GM12801 (cell line): Measurements from ENCODE around the gene HMGB1.

ENCODE experiments used
- CTCF ChIP-seq: IDR thresholded peaks from one replicate; pipeline ENCODE4 v1.5.1; 2011; ENCODE audit warnings: control low read depth; ENCODE audit not compliant: insufficient read length; ENCODE audit errors: extremely low read depth

HMGB1 gene

GRCh38 chr13:30465593-30466357 is at the start of gene HMGB1:
Gene HMGB1 (minus strand): TSS chr13:30465936. CDS start chr13:30463680, 2,256 bp downstream.
- TF ChIP-seq CTCF, result no peak

GRCh38 chr13:30510811-30511371 is 45.2 kb upstream of the HMGB1 start:
- no peak for TF ChIP-seq CTCF

GRCh38 chr13:30510091-30510490 is 44.4 kb upstream of the HMGB1 start:
- no peak for TF ChIP-seq CTCF

- TF ChIP-seq CTCF, result no peak
Measured at GRCh38 chr13:30509254-30510050, 43.7 kb upstream of the HMGB1 start.

GRCh38 chr13:30504081-30504480 is 38.3 kb upstream of the HMGB1 start:
- TF ChIP-seq CTCF, result no peak

GRCh38 chr13:30502237-30502636 is 36.5 kb upstream of the HMGB1 start:
- no peak for TF ChIP-seq CTCF

- no peak for TF ChIP-seq CTCF
Measured at GRCh38 chr13:30499338-30499737, 33.6 kb upstream of the HMGB1 start.
